Transverse colon (tissue), 4 donors: ENCODE results near the gene HDDC3.

Experiments
- CTCF ChIP-seq, 5 experiments: fragments of 200-600 bp in 3 of 5; fragments of 450-650 bp in 2 of 5; sonication (generic) in 3 of 5; IDR thresholded peaks; 1 replicate in 2 of 5; 2 replicates in 3 of 5; pipeline ENCODE4 v1.5.1; 2016 to 2017; ENCODE audit warnings: antibody characterized with exemption in 5 of 5, inconsistent platforms in 3 of 5, mild to moderate bottlenecking in 2 of 5, moderate library complexity in 1 of 5
- EP300 ChIP-seq: sonication (generic); formaldehyde crosslinking; IDR thresholded peaks from one replicate; pipeline ENCODE4 v1.6.1; 2017; ENCODE audit warnings: antibody characterized with exemption, low read depth
- POLR2A ChIP-seq: fragments of 450-650 bp; IDR thresholded peaks from one replicate; pipeline ENCODE4 v1.6.1; 2016; ENCODE audit warnings: antibody characterized with exemption, mild to moderate bottlenecking, moderate library complexity
- POLR2AphosphoS5 ChIP-seq, 3 donors: sonication (generic); formaldehyde crosslinking; IDR thresholded peaks; one replicate each; pipeline ENCODE4 v1.6.1; 2016; ENCODE audit warnings: antibody characterized with exemption in 3 of 3

DNA sequence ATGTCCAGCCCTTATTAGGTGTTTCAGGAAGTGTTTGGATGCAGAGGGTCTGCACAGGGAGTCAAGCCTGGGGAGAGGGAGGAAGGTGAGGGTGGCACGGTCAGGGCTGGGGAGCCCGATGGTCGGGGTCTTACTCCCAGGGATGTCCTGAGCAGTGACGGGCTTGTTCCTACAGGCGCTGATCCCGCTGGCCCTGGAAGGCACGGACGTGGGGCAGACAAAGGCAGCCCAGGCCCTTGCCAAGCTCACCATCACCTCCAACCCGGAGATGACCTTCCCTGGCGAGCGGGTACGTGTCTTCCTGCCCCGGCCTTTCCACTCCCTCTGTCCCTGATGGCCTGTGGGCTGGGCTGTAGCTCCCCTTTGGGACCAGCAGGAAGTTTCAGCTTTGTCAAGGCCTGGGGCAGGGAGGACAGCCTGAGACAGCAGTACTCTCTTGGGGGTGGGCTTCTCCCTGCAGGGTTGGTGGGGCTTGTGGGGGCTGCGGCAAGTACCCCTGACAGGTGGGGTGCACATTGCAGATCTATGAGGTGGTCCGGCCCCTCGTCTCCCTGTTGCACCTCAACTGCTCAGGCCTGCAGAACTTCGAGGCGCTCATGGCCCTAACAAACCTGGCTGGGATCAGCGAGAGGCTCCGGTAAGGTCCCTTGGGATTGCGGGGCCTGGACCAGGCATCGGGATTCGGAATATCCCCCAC is 17.8 kb upstream of the HDDC3 start:
- no peak for TF ChIP-seq CTCF (IDR thresholded peaks at IDR 0.05)
- TF ChIP-seq EP300: no peak
- no peak for TF ChIP-seq POLR2AphosphoS5 (IDR thresholded peaks at IDR 0.05)
- TF ChIP-seq POLR2A: no peak
